Measurements from ENCODE around the gene MAGEA10. TPM values are rescaled to one million over a fixed set of nuclear protein-coding genes. Genes with fewer than 3 reads are reported as not detected.
"Not testable (repeated sequence)": the region's sequence is repeated elsewhere in the genome, so short reads cannot be mapped to it uniquely, and the experiment has no call there.

The MAGEA10 gene
- total and polyA plus RNA-seq, 12 donors: not detected

DNA sequence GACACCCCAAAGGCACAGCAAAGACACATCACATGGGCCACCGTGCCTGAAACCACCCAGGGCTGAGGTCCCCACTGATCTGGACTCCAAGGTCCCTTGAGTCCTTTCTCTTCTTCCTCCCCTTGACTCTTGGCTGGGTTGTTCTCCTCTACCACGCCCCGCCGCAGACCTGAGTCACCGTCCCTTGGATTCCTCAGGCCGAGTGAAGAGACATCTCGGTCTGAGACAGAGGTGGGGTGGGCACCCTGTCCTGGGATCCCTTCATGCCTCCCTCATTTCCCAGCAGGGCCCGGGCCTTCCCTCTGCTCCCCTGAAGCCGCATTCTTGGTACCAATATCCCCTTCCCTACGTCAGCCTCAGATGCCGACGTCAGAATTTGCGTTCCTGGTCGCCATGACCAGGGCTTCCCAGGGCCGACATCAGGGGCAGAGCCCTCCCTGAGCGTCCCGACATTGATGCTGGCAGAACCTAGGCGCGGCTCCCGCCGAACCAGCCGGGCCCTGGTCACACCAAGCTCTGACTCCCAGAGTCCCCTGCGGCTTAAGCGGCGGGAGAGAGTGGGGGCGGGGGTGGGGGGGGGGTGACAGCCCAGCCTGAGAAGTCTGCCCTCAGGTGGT, 498 bp downstream of the MAGEA10 start:
- Histone ChIP-seq H3K4me3 (no peak overlapping the region), H3K27me3 (no peaks in the 10 kb centered on the region), H3K27ac (no peak overlapping the region), H3K9me3 (replicated peaks in 1 of 3) (no peaks in the 10 kb centered on the region), H3K4me1 (replicated peaks in 1 of 2) (no peaks in the 10 kb centered on the region), H3K36me3 (replicated peaks in 1 of 2) (no peaks in the 10 kb centered on the region)
- intact Hi-C loops (cut with DNase I): no loop called here
- DNase-seq: no peak
- no peak for TF ChIP-seq POLR2A (IDR thresholded peaks at IDR 0.05)
- TF ChIP-seq, protein P1, sequence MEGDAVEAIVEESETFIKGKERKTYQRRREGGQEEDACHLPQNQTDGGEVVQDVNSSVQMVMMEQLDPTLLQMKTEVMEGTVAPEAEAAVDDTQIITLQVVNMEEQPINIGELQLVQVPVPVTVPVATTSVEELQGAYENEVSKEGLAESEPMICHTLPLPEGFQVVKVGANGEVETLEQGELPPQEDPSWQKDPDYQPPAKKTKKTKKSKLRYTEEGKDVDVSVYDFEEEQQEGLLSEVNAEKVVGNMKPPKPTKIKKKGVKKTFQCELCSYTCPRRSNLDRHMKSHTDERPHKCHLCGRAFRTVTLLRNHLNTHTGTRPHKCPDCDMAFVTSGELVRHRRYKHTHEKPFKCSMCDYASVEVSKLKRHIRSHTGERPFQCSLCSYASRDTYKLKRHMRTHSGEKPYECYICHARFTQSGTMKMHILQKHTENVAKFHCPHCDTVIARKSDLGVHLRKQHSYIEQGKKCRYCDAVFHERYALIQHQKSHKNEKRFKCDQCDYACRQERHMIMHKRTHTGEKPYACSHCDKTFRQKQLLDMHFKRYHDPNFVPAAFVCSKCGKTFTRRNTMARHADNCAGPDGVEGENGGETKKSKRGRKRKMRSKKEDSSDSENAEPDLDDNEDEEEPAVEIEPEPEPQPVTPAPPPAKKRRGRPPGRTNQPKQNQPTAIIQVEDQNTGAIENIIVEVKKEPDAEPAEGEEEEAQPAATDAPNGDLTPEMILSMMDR (IDR thresholded peaks at IDR 0.05): no peak
- 85 to 95% (median 89%) methylated on average over 18 to 26 of the region's 26 CpGs for WGBS, 4 donors

DNA sequence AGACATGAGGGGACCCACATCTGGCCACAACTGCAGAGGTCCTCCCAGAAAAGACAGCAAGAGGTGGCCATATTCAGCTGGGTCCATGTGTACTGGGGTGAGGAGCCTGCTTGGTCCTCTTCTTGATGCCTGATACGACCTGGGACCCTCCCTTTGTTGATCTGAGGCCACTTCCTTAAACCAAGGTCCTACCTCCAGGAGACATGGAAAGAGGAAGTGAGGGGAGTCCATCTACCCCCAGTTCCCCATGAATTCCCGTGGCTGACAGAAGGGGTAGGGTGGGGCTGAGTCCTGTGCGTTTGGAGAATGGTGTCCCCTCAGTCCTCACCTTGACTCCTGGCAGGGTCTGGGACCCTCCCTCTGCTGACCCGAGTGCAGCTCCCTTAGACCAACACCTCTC, 2.1 kb downstream of the MAGEA10 start:
- H3K27ac ChIP-seq: no peak overlapping the region
- WGBS, 4 donors: 47 to 75% (median 56%) methylated on average over 1 to 4 of the region's 4 CpGs

DNA sequence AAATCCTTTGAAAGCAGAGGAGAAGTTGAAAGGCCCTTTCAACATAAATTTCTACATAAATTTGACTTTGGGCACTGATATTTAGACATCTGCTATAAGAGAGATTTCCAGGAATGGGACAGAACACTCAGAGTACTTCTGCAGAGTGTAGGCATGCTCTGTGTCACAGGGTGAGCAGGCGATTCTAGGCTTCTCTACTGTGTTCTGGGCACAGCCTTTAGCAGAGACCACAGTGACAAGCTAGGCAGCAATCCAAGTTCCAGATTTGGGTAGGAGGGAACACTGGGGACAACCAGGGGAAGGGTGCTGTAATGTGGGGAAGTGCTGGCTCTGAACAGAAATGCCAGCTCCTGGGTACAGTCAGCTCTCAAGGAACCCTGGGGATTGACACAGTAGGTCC, 6.9 kb downstream of the MAGEA10 start:
- Histone ChIP-seq H3K4me1 (replicated peaks in 1 of 2) (no peaks in the 10 kb centered on the region), H3K27ac (no peak overlapping the region), H3K4me3 (no peak overlapping the region), H3K9me3 (replicated peaks in 1 of 3) (no peaks in the 10 kb centered on the region), H3K27me3 (no peaks in the 10 kb centered on the region), H3K36me3 (replicated peaks in 1 of 2) (no peaks in the 10 kb centered on the region)
- DNase-seq: no peak
- TF ChIP-seq, protein P1 (IDR thresholded peaks at IDR 0.05): no peak
- no peak for TF ChIP-seq POLR2A (IDR thresholded peaks at IDR 0.05)
- intact Hi-C loops (cut with DNase I): no loop called here
- 43 to 88% (median 69%) methylated on average over 1 of the region's 1 CpG; no CpG with 5 or more reads in 1 of the 4 donors for WGBS, 4 donors

More for the DNA sequence above, 2.1 kb downstream of the MAGEA10 start:
- Histone ChIP-seq H3K36me3 (replicated peaks in 1 of 2) (no peaks in the 10 kb centered on the region), H3K4me1 (replicated peaks in 1 of 2) (no peaks in the 10 kb centered on the region), H3K9me3 (replicated peaks in 1 of 3) (no peaks in the 10 kb centered on the region), H3K4me3 (no peak overlapping the region), H3K27me3 (no peaks in the 10 kb centered on the region)
- DNase-seq: no peak
- no peak for TF ChIP-seq POLR2A (IDR thresholded peaks at IDR 0.05)
- TF ChIP-seq, protein P1 (IDR thresholded peaks at IDR 0.05): no peak
- intact Hi-C loops (cut with DNase I): no loop called here

DNA sequence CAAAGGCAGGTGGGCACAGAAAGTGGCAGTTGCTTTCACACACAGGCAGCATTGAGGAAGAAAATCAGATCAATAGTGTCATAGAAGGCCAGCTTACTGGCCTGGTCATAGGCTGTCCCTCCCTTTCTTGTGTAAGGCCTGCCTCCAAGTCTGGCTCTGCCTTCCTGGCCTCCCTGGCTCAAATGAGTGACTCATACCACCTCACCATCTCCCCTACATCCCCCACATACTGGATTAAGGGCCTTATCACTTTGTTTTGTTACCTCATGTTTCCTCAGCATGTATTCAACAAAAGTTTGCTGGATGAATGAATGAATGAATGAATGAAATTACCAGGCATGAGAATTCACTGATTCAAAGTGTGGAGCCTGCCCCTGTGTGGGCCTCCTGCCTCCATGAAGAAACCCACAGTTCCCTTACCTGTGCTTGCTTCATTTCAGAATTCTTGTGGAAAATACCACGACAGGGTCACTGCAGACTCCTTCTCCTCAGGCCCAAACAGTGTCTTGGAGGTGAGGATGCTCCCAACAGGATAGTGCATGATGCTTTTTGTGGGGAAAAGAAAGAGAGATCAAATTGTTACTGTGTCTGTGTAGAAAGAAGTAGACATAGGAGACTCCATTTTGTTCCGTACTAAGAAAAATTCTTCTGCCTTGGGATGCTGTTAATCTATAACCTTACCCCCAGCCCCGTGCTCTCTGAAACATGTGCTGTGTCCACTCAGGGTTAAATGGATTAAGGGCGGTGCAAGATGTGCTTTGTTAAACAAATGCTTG, 9.1 kb downstream of the MAGEA10 start:
- WGBS, 4 donors: 58 to 80% (median 66%) methylated on average over 3 to 4 of the region's 4 CpGs
- H3K36me3 ChIP-seq (replicated peaks in 1 of 2); H3K4me3 ChIP-seq; DNase-seq; H3K27ac ChIP-seq; H3K4me1 ChIP-seq (replicated peaks in 1 of 2); intact Hi-C loops (cut with DNase I); H3K9me3 ChIP-seq (replicated peaks in 1 of 3); H3K27me3 ChIP-seq: not testable (repeated sequence)

Measured in adrenal gland (tissue), 12 donors.